Hepatocyte (in vitro differentiated cells): ENCODE data around the gene SRBD1. TPM values are rescaled to one million over a fixed set of nuclear protein-coding genes. Genes with fewer than 3 reads are reported as not detected.

Experiments
- DNase-seq: peaks from one replicate; pipeline ENCODE4 v3.0.0-alpha.2; 2016; ENCODE audit warnings: low spot score
- H2AFZ ChIP-seq: fragments of 200-600 bp; sonication (generic); 2 replicates; pipeline ENCODE4 v1.6.0; 2016; ENCODE audit warnings: antibody characterized with exemption, mild to moderate bottlenecking
- H3K27ac ChIP-seq: fragments of 200-600 bp; sonication (generic); 2 replicates; pipeline ENCODE4 v1.5.1; 2016; ENCODE audit warnings: mild to moderate bottlenecking
- H3K27me3 ChIP-seq: fragments of 200-600 bp; sonication (generic); 2 replicates; pipeline ENCODE4 v1.6.1; 2016
- H3K36me3 ChIP-seq: fragments of 200-600 bp; sonication (generic); replicated peaks from 2 replicates; pipeline ENCODE4 v1.5.1; 2016; ENCODE audit warnings: low read depth; ENCODE audit not compliant: insufficient read depth
- H3K4me1 ChIP-seq: fragments of 200-600 bp; sonication (generic); 2 replicates; pipeline ENCODE4 v1.5.1; 2016; ENCODE audit warnings: mild to moderate bottlenecking, moderate library complexity; ENCODE audit not compliant: insufficient read depth
- H3K4me2 ChIP-seq: fragments of 200-600 bp; sonication (generic); 2 replicates; pipeline ENCODE4 v1.6.0; 2016
- H3K4me3 ChIP-seq: fragments of 200-600 bp; sonication (generic); 2 replicates; pipeline ENCODE4 v1.5.1; 2016; ENCODE audit warnings: mild to moderate bottlenecking
- H3K79me2 ChIP-seq: fragments of 200-600 bp; sonication (generic); 2 replicates; pipeline ENCODE4 v1.6.0; 2017; ENCODE audit warnings: mild to moderate bottlenecking
- H3K9me2 ChIP-seq: fragments of 200-600 bp; sonication (generic); replicated peaks from 2 replicates; pipeline ENCODE4 v1.6.0; 2017; ENCODE audit warnings: mild to moderate bottlenecking; ENCODE audit not compliant: insufficient read depth
- H3K9me3 ChIP-seq: fragments of 200-600 bp; sonication (generic); 2 replicates; pipeline ENCODE4 v1.5.1; 2016; ENCODE audit warnings: low read depth, mild to moderate bottlenecking
- H4K20me1 ChIP-seq: fragments of 200-600 bp; sonication (generic); 2 replicates; pipeline ENCODE4 v1.6.0; 2016; ENCODE audit warnings: mild to moderate bottlenecking; ENCODE audit not compliant: insufficient read depth, poor library complexity, severe bottlenecking
- CTCF ChIP-seq: fragments of 200-600 bp; sonication (generic); IDR thresholded peaks from 2 replicates; pipeline ENCODE4 v1.5.1; 2016; ENCODE audit warnings: antibody characterized with exemption, mild to moderate bottlenecking; ENCODE audit not compliant: poor library complexity
- EZH2 ChIP-seq: fragments of 200-600 bp; sonication (generic); IDR thresholded peaks from 2 replicates; pipeline ENCODE4 v1.6.1; 2016; ENCODE audit warnings: antibody characterized with exemption, mild to moderate bottlenecking, borderline replicate concordance
- EZH2phosphoT487 ChIP-seq: fragments of 200-600 bp; sonication (generic); IDR thresholded peaks from one replicate; pipeline ENCODE4 v1.6.1; 2018; ENCODE audit warnings: antibody characterized with exemption, mild to moderate bottlenecking, low read depth, moderate library complexity; ENCODE audit not compliant: unreplicated experiment, severe bottlenecking
- WGBS: methylation state at CpG from one replicate; pipeline ENCODE4 v1.1.6; 2016; ENCODE audit warnings: low lambda C conversion rate; ENCODE audit errors: missing lambda C conversion rate; 5-methylcytosine and 5-hydroxymethylcytosine counted together
- polyA plus RNA-seq: library from polyadenylated mRNA; unstranded; fragments of >200 nt; fragmentation: Nextera tagmentation; extraction: Ambion mirVana; gene quantifications from 2 replicates; pipeline ENCODE4 v1.2.1, GENCODE V29; 2016
- total RNA-seq: library from RNA; depleted of rRNA; stranded (reverse); fragments of >200 nt; gene quantifications from 2 replicates; pipeline ENCODE4 v1.2.3, GENCODE V29; 2014

SRBD1 gene
- total and polyA plus RNA-seq, 2 experiments from 2014 or later = 6.7 to 16.6 TPM

GRCh38 chr2:45649462-45649857, 38.4 kb upstream of the SRBD1 start:
- peak overlapping the region; percentile 53 for H3K4me3 ChIP-seq
- no peak for TF ChIP-seq EZH2phosphoT487
- TF ChIP-seq CTCF = peak; percentile 15
- 9% methylated on average over 10 of the region's 10 CpGs for WGBS
- H3K79me2 ChIP-seq = peaks cover 17% of the 10 kb centered on the region
- no peaks in the 10 kb centered on the region for H3K36me3 ChIP-seq
- peak overlapping the region; percentile 95 for H3K27ac ChIP-seq
- peaks cover 8% of the 10 kb centered on the region for H4K20me1 ChIP-seq
- H3K27me3 ChIP-seq = peaks cover 2% of the 10 kb centered on the region
- H3K9me2 ChIP-seq = no peaks in the 10 kb centered on the region
- peak overlapping the region; percentile 70 for H2AFZ ChIP-seq
- DNase-seq = peak; percentile 32
- H3K9me3 ChIP-seq = no peaks in the 10 kb centered on the region
- H3K4me1 ChIP-seq = peaks cover 6% of the 10 kb centered on the region
- peak overlapping the region; percentile 84 for H3K4me2 ChIP-seq

GRCh38 chr2:45648636-45649035, 37.6 kb upstream of the SRBD1 start:
- Histone ChIP-seq H3K79me2 (peaks cover 10% of the 10 kb centered on the region), H3K36me3 (no peaks in the 10 kb centered on the region), H3K27me3 (no peaks in the 10 kb centered on the region), H3K27ac (no peak overlapping the region), H3K4me1 (peaks cover 10% of the 10 kb centered on the region), H3K9me3 (no peaks in the 10 kb centered on the region), H4K20me1 (peaks cover 5% of the 10 kb centered on the region), H2AFZ (no peak overlapping the region), H3K4me3 (no peak overlapping the region), H3K9me2 (no peaks in the 10 kb centered on the region), H3K4me2 (no peak overlapping the region)
- TF ChIP-seq EZH2 (no peak), CTCF (no peak), EZH2phosphoT487 (no peak)
- no peak for DNase-seq
- WGBS = 76% methylated on average over 2 of the region's 2 CpGs

GRCh38 chr2:45647986-45648520, 37.0 kb upstream of the SRBD1 start:
- Histone ChIP-seq H3K4me1 (peaks cover 10% of the 10 kb centered on the region), H3K9me3 (no peaks in the 10 kb centered on the region), H2AFZ (no peak overlapping the region), H4K20me1 (peaks cover 3% of the 10 kb centered on the region), H3K4me2 (no peak overlapping the region), H3K36me3 (no peaks in the 10 kb centered on the region), H3K4me3 (no peak overlapping the region), H3K9me2 (no peaks in the 10 kb centered on the region), H3K27ac (no peak overlapping the region), H3K27me3 (peaks cover 3% of the 10 kb centered on the region), H3K79me2 (peaks cover 4% of the 10 kb centered on the region)
- TF ChIP-seq EZH2phosphoT487 (no peak), EZH2 (no peak), CTCF (no peak)
- DNase-seq = no peak
- WGBS = 93% methylated on average over 3 of the region's 3 CpGs
